SK-N-SH (cell line): ENCODE measurements around the gene VIPR2. TPM values are rescaled to one million over a fixed set of nuclear protein-coding genes. Genes with fewer than 3 reads are reported as not detected.

Experiments
- CTCF ChIA-PET: fragments of 300-600, 350-600 bp; formaldehyde crosslinking; extraction: SDS; loops from one replicate; lab custom pipeline; 2021; lab: Yijun Ruan, JAX
- POLR2A ChIA-PET: fragments of 350-600 bp; sonication (Branson Sonifier 250); formaldehyde crosslinking; extraction: SDS; loops from one replicate; lab custom pipeline; 2020; ENCODE audit warnings: antibody characterized with exemption, inconsistent platforms; lab: Yijun Ruan, JAX
- DNase-seq: peaks from one replicate; pipeline ENCODE4 v3.0.0; 2012
- H2AFZ ChIP-seq: fragments of 200-600 bp; sonication (generic); 2 replicates; pipeline ENCODE4 v1.8.1; 2016; ENCODE audit warnings: antibody characterized with exemption, mild to moderate bottlenecking, low read depth
- H3F3A ChIP-seq: fragments of 200-600 bp; sonication (generic); replicated peaks from 2 replicates; pipeline ENCODE3; 2016; ENCODE audit warnings: antibody characterized with exemption, mild to moderate bottlenecking; ENCODE audit not compliant: insufficient read depth
- H3K27ac ChIP-seq, 2 experiments: fragments of 200-500 bp in 1 of 2; fragments of 200-600 bp in 1 of 2; sonication (Bioruptor generic) in 1 of 2; sonication (generic), shearing (Covaris generic) in 1 of 2; 2 replicates each; pipeline versions ENCODE4 v1.5.1 to v1.6.1; 2014 to 2016; ENCODE audit warnings: low read depth in 2 of 2, inconsistent platforms in 1 of 2, low read length in 1 of 2, mild to moderate bottlenecking in 1 of 2, mixed read lengths in 1 of 2
- H3K27me3 ChIP-seq: fragments of 200-600 bp; sonication (generic), shearing (Covaris generic); 2 replicates; pipeline ENCODE4 v1.6.1; 2016; ENCODE audit warnings: mixed run types; ENCODE audit not compliant: insufficient read depth
- H3K36me3 ChIP-seq, 2 experiments: fragments of 200-500 bp in 1 of 2; fragments of 200-600 bp in 1 of 2; sonication (Bioruptor generic) in 1 of 2; sonication (generic) in 1 of 2; replicated peaks in 1 of 2; 2 replicates each; pipeline versions ENCODE3 to v1.5.1; 2014 to 2016; ENCODE audit warnings: low read length in 1 of 2, mild to moderate bottlenecking in 1 of 2; ENCODE audit not compliant: insufficient read depth in 2 of 2, control insufficient read depth in 1 of 2
- H3K4me1 ChIP-seq, 2 experiments: fragments of 200-500 bp in 1 of 2; fragments of 200-600 bp in 1 of 2; sonication (Bioruptor generic) in 1 of 2; sonication (generic), shearing (Covaris generic) in 1 of 2; 2 replicates each; pipeline versions ENCODE4 v1.5.1 to v1.6.1; 2014 to 2016; ENCODE audit warnings: low read depth in 1 of 2, low read length in 1 of 2, mixed run types in 1 of 2; ENCODE audit not compliant: insufficient read depth in 2 of 2, control insufficient read depth in 1 of 2
- H3K4me2 ChIP-seq: fragments of 200-600 bp; sonication (generic), shearing (Covaris generic); 2 replicates; pipeline ENCODE4 v1.6.1; 2017; ENCODE audit warnings: mixed run types
- H3K4me3 ChIP-seq, 2 experiments: fragments of 200-500 bp in 1 of 2; fragments of 200-600 bp in 1 of 2; sonication (Bioruptor generic) in 1 of 2; sonication (generic), shearing (Covaris generic) in 1 of 2; 2 replicates each; pipeline versions ENCODE4 v1.5.1 to v1.8.1; 2014 to 2016; ENCODE audit warnings: low read depth in 2 of 2, inconsistent platforms in 1 of 2, low read length in 1 of 2, mild to moderate bottlenecking in 1 of 2, mixed read lengths in 1 of 2, moderate library complexity in 1 of 2
- H3K79me2 ChIP-seq: fragments of 200-600 bp; sonication (generic); 2 replicates; pipeline ENCODE4 v1.8.1; 2017; ENCODE audit warnings: mild to moderate bottlenecking; ENCODE audit not compliant: insufficient read depth
- H3K9ac ChIP-seq: fragments of 200-600 bp; sonication (generic); 2 replicates; pipeline ENCODE4 v1.6.1; 2017; ENCODE audit warnings: mixed run types
- H3K9me2 ChIP-seq: fragments of 200-600 bp; sonication (generic); 2 replicates; pipeline ENCODE4 v1.6.1; 2017; ENCODE audit warnings: mixed run types
- H3K9me3 ChIP-seq: fragments of 200-600 bp; sonication (generic); 2 replicates; pipeline ENCODE4 v1.6.1; 2017; ENCODE audit warnings: mixed run types, mild to moderate bottlenecking, moderate library complexity
- H4K20me1 ChIP-seq: fragments of 200-600 bp; sonication (generic); 2 replicates; pipeline ENCODE4 v1.6.1; 2017; ENCODE audit warnings: mild to moderate bottlenecking, mixed run types; ENCODE audit not compliant: insufficient read depth
- CTCF ChIP-seq: fragments of 200-600 bp; sonication (generic); IDR thresholded peaks from 2 replicates; pipeline ENCODE4 v1.6.1; 2017; ENCODE audit warnings: antibody characterized with exemption, mild to moderate bottlenecking, moderate library complexity
- MAX ChIP-seq: IDR thresholded peaks from 2 replicates; pipeline ENCODE4 v1.4.0; 2012; ENCODE audit warnings: low read depth
- MXI1 ChIP-seq: IDR thresholded peaks from 2 replicates; pipeline ENCODE4 v1.6.1; 2012; ENCODE audit warnings: mild to moderate bottlenecking, low read depth, low read length, improper control_type of control experiment
- REST ChIP-seq: IDR thresholded peaks from 2 replicates; pipeline ENCODE4 v1.6.1; 2012; ENCODE audit warnings: mild to moderate bottlenecking, low read depth, low read length, moderate library complexity
- RFX5 ChIP-seq: IDR thresholded peaks from 2 replicates; pipeline ENCODE4 v1.6.1; 2012; ENCODE audit warnings: mild to moderate bottlenecking, improper control_type of control experiment, low read length
- USF1 ChIP-seq: IDR thresholded peaks from 2 replicates; pipeline ENCODE4 v1.4.0; 2012; ENCODE audit warnings: low read depth, borderline replicate concordance
- ZBTB33 ChIP-seq: IDR thresholded peaks from 2 replicates; pipeline ENCODE4 v1.4.0; 2012; ENCODE audit warnings: low read depth, borderline replicate concordance
- WGBS: methylation state at CpG from one replicate; pipeline ENCODE4 v1.1.6; 2017; ENCODE audit warnings: low lambda C conversion rate; 5-methylcytosine and 5-hydroxymethylcytosine counted together
- polyA plus RNA-seq, 3 experiments: library from polyadenylated mRNA; depleted of rRNA; stranded (reverse); fragments of >200 nt; gene quantifications; 2 replicates each; pipeline ENCODE4 v1.2.3, GENCODE V29; 2012

Gene VIPR2
- polyA plus RNA-seq, 1 of the 3 experiments (the other 2 are of a cell fraction): not detected

GRCh38 chr7:159032753-159033472 is 111.8 kb downstream of the VIPR2 start:
- no peak overlapping the region for H3K4me2 ChIP-seq
- H3K79me2 ChIP-seq: no peaks in the 10 kb centered on the region
- no peaks in the 10 kb centered on the region for H3K27me3 ChIP-seq
- no peak overlapping the region for H3K9ac ChIP-seq
- peaks cover 0 to 11% of the 10 kb centered on the region in 2 experiments; a peak in 1 of 4 replicates for H3K4me1 ChIP-seq
- ChIA-PET POLR2A (no interaction called here), CTCF (interaction anchor here (0.8 kb wide), 1 partner anchor 12 kb away, joined by 3 read pairs; no protein-coding TSS in a partner anchor)
- no peak for DNase-seq
- no peak overlapping the region for H3K4me3 ChIP-seq
- no peaks in the 10 kb centered on the region for H3K36me3 ChIP-seq
- no peaks in the 10 kb centered on the region for H3K9me2 ChIP-seq
- no peaks in the 10 kb centered on the region for H3F3A ChIP-seq
- no peaks in the 10 kb centered on the region for H3K9me3 ChIP-seq
- H4K20me1 ChIP-seq: no peaks in the 10 kb centered on the region
- no peak overlapping the region for H2AFZ ChIP-seq
- H3K27ac ChIP-seq: no peak overlapping the region
- 58% methylated on average over 13 of the region's 13 CpGs for WGBS
- TF ChIP-seq USF1: no peak
- TF ChIP-seq MXI1: no peak
- TF ChIP-seq REST: no peak
- TF ChIP-seq MAX: no peak
- TF ChIP-seq CTCF: no peak
- TF ChIP-seq RFX5: no peak
- no peak for TF ChIP-seq ZBTB33
